ENCODE data around the gene ASTL.

The ASTL gene

GRCh38 chr2:96180521-96180920, 42.2 kb upstream of the ASTL start:
- DNase-seq (ENCODE audit: extremely low read depth, low read depth): no peak
- TF ChIP-seq CTCF (IDR thresholded peaks at IDR 0.05; ENCODE audit: low read depth, low read length, missing control alignments): no peak
- H3K4me3 ChIP-seq (replicated peaks; ENCODE audit: low read depth, low read length): no peak overlapping the region

- DNase-seq (ENCODE audit: extremely low read depth, low read depth): no peak
- TF ChIP-seq CTCF (IDR thresholded peaks at IDR 0.05; ENCODE audit: low read depth, low read length, missing control alignments): no peak
- H3K4me3 ChIP-seq (replicated peaks; ENCODE audit: low read depth, low read length): no peak overlapping the region
These were observed 41.7 kb upstream of the ASTL start for GRCh38 chr2:96180002-96180401.

- no peak for DNase-seq (ENCODE audit: extremely low read depth, low read depth)
- no peak for TF ChIP-seq CTCF (IDR thresholded peaks at IDR 0.05; ENCODE audit: low read depth, low read length, missing control alignments)
- no peak overlapping the region for H3K4me3 ChIP-seq (replicated peaks; ENCODE audit: low read depth, low read length)
These were observed 38.4 kb upstream of the ASTL start for GRCh38 chr2:96176661-96177060.

GRCh38 chr2:96175951-96176350, 37.6 kb upstream of the ASTL start:
- H3K4me3 ChIP-seq (replicated peaks; ENCODE audit: low read depth, low read length): no peak overlapping the region
- no peak for DNase-seq (ENCODE audit: extremely low read depth, low read depth)
- TF ChIP-seq CTCF (IDR thresholded peaks at IDR 0.05; ENCODE audit: low read depth, low read length, missing control alignments): no peak

GRCh38 chr2:96174251-96175144, 36.2 kb upstream of the ASTL start:
- no peak overlapping the region for H3K4me3 ChIP-seq (replicated peaks; ENCODE audit: low read depth, low read length)
- DNase-seq (ENCODE audit: extremely low read depth, low read depth): no peak
- peak; percentile 95 for TF ChIP-seq CTCF (IDR thresholded peaks at IDR 0.05; ENCODE audit: low read depth, low read length, missing control alignments)

- H3K4me3 ChIP-seq (replicated peaks; ENCODE audit: low read depth, low read length): no peak overlapping the region
- no peak for DNase-seq (ENCODE audit: extremely low read depth, low read depth)
- no peak for TF ChIP-seq CTCF (IDR thresholded peaks at IDR 0.05; ENCODE audit: low read depth, low read length, missing control alignments)
These were observed 33.5 kb upstream of the ASTL start for GRCh38 chr2:96171831-96172230.
